ENCODE data around the gene TTLL11. TPM values are rescaled to one million over a fixed set of nuclear protein-coding genes. Genes with fewer than 3 reads are reported as not detected.

Gene TTLL11
- total and polyA plus RNA-seq, 2 experiments from 2014 or later: 5.1 to 6.3 TPM

DNA sequence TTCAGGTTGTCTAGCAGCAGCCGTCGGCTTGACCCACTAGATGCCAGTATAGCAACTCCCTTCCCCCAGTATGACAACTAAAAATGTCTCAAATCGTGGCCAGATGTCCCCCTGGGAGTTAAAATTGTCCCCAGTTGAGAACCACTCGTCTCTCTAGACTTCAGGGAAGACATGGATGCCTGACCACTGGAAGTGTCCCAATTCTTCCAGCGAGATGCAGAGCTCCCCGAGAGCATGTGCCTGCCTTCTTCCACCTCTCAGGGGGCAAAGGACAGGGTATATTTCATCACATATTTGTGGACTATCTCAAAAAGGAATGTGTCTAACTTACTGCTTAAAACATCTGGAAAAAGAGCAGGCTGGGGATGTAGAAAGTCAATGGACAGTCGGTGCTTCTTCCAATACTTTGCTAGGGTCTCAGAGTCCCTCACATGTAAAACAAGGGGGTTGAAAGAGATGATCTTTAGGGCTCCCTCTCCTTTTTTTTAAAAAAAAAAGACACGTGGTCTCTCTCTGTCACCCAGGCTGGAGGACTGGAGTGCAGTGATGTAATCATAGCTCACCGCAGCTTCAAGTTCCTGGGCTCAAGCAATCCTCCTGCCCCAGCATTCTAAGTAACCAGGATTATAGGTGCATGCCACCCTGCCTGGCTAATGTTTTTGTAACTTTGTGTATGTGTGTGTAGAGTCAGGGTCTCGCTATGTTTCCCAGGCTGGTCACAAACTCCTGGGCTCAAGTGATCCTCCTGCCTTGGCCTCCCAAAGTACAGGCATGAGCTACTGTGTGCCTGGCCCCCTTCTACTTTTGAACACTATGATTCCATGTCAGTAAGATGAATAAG lies 251.1 kb downstream of the TTLL11 start:
- Histone ChIP-seq H3K36me3 (ENCODE audit: low read depth) (no peaks in the 10 kb centered on the region), H3K27ac (no peak overlapping the region), H2AFZ (no peak overlapping the region), H3F3A (ENCODE audit: insufficient read depth) (peaks cover 8% of the 10 kb centered on the region; the same call in 1 of the 2 replicates), H3K27me3 (replicated peaks; ENCODE audit: insufficient read depth) (no peaks in the 10 kb centered on the region), H3K9me3 (ENCODE audit: low read depth) (no peaks in the 10 kb centered on the region), H3K9ac (no peak overlapping the region), H4K20me1 (ENCODE audit: insufficient read depth) (no peaks in the 10 kb centered on the region), H3K9me2 (ENCODE audit: insufficient read depth) (no peaks in the 10 kb centered on the region), H3K4me2 (ENCODE audit: unreplicated experiment) (peak overlapping the region; percentile 20), H3K79me2 (ENCODE audit: insufficient read depth) (no peaks in the 10 kb centered on the region), H3K4me1 (ENCODE audit: insufficient read depth) (peaks cover 10% of the 10 kb centered on the region), H3K4me3 (no peak overlapping the region)
- 78% methylated on average over 10 of the region's 10 CpGs for WGBS, 2 experiments (ENCODE audit: low coverage in 1 of 2, low lambda C conversion rate in 2 of 2, missing lambda C conversion rate in 2 of 2)
- DNase-seq: peak; percentile 40
- in situ Hi-C loops (cut with MboI): no loop called here
- TF ChIP-seq EZH2 (IDR thresholded peaks at IDR 0.05; ENCODE audit: insufficient read depth, poor library complexity, severe bottlenecking) (no peak), EZH2phosphoT487 (IDR thresholded peaks at IDR 0.05; ENCODE audit: insufficient read depth, low read depth) (no peak)

- in situ Hi-C loops (cut with MboI): no loop called here
- Histone ChIP-seq H3K4me2 (ENCODE audit: unreplicated experiment) (no peak overlapping the region), H3K4me1 (ENCODE audit: insufficient read depth) (peaks cover 10% of the 10 kb centered on the region), H3K27me3 (replicated peaks; ENCODE audit: insufficient read depth) (no peaks in the 10 kb centered on the region), H3K79me2 (ENCODE audit: insufficient read depth) (no peaks in the 10 kb centered on the region), H3K9ac (no peak overlapping the region), H3K27ac (no peak overlapping the region), H3F3A (ENCODE audit: insufficient read depth) (peaks cover 8% of the 10 kb centered on the region; the same call in 1 of the 2 replicates), H3K9me3 (ENCODE audit: low read depth) (no peaks in the 10 kb centered on the region), H3K9me2 (ENCODE audit: insufficient read depth) (no peaks in the 10 kb centered on the region), H3K4me3 (no peak overlapping the region), H2AFZ (no peak overlapping the region), H3K36me3 (ENCODE audit: low read depth) (no peaks in the 10 kb centered on the region), H4K20me1 (ENCODE audit: insufficient read depth) (no peaks in the 10 kb centered on the region)
- DNase-seq: no peak
- no peak for TF ChIP-seq EZH2phosphoT487 (IDR thresholded peaks at IDR 0.05; ENCODE audit: insufficient read depth, low read depth)
- no peak for TF ChIP-seq EZH2 (IDR thresholded peaks at IDR 0.05; ENCODE audit: insufficient read depth, poor library complexity, severe bottlenecking)
- 91 to 93% methylated on average over 19 to 20 of the region's 20 CpGs for WGBS, 2 experiments (ENCODE audit: low coverage in 1 of 2, low lambda C conversion rate in 2 of 2, missing lambda C conversion rate in 2 of 2)
These were observed 252.0 kb downstream of the TTLL11 start for GRCh38 chr9:121840838-121841760.

DNA sequence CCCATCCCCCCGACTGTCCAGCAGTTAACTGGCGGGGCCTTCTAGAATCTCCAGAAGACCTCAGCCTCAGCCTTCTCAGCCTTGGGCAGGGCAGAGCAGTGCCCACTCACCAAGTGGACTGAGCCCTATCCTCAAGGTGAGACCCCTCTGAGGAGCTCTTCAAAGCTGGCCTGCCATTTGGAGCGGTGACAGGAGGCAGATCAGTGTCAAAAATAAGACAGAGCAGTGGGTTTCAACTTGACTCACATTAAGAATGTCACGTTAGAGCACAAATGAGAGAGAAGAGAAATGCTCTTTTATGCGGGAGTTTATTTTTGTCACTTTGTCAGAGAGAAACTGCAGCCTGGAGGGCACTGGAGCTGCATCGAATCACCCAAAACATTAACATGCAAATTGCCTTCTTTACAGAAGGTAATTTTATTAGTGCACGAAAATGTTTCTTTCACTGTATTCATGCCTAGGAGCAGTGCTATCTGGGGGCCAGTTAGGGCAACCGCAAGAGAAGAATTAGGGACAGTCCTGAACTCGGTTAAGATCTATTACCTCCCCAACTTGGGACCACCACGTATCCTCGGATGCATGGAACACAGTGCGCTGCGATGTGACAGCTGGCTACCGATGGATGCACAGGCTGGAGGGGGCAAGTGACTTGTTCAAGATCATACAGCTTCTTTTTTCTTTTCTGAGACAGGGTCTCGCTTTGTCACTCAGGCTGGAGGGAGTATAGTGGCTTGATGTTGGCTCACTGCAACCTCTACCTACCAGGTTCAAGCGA lies 253.2 kb downstream of the TTLL11 start:
- in situ Hi-C loops (cut with MboI): no loop called here
- no peaks in the 10 kb centered on the region for H4K20me1 ChIP-seq (ENCODE audit: insufficient read depth)
- H3K9me2 ChIP-seq (ENCODE audit: insufficient read depth): no peaks in the 10 kb centered on the region
- H3K4me1 ChIP-seq (ENCODE audit: insufficient read depth): peaks cover 10% of the 10 kb centered on the region
- H3K4me3 ChIP-seq: no peak overlapping the region
- no peak for DNase-seq
- H3K4me2 ChIP-seq (ENCODE audit: unreplicated experiment): no peak overlapping the region
- no peak overlapping the region for H3K9ac ChIP-seq
- 91% methylated on average over 16 of the region's 16 CpGs for WGBS, 2 experiments (ENCODE audit: low coverage in 1 of 2, low lambda C conversion rate in 2 of 2, missing lambda C conversion rate in 2 of 2)
- no peaks in the 10 kb centered on the region for H3K79me2 ChIP-seq (ENCODE audit: insufficient read depth)
- no peaks in the 10 kb centered on the region for H3K9me3 ChIP-seq (ENCODE audit: low read depth)
- TF ChIP-seq EZH2phosphoT487 (IDR thresholded peaks at IDR 0.05; ENCODE audit: insufficient read depth, low read depth) (no peak), EZH2 (IDR thresholded peaks at IDR 0.05; ENCODE audit: insufficient read depth, poor library complexity, severe bottlenecking) (no peak)
- no peaks in the 10 kb centered on the region for H3K27me3 ChIP-seq (replicated peaks; ENCODE audit: insufficient read depth)
- H3K36me3 ChIP-seq (ENCODE audit: low read depth): no peaks in the 10 kb centered on the region
- peaks cover 8% of the 10 kb centered on the region; the same call in 1 of the 2 replicates for H3F3A ChIP-seq (ENCODE audit: insufficient read depth)
- no peak overlapping the region for H3K27ac ChIP-seq
- no peak overlapping the region for H2AFZ ChIP-seq
